GM12864 (cell line): ENCODE measurements around the gene UBE2L3.
"Not testable (repeated sequence)": the region's sequence is repeated elsewhere in the genome, so short reads cannot be mapped to it uniquely, and the experiment has no call there.

Source experiments
- DNase-seq: peaks from one replicate; pipeline ENCODE4 v3.0.0-alpha.2; 2011; ENCODE audit warnings: low read depth
- H3K4me3 ChIP-seq: 2 replicates; pipeline ENCODE4 v1.5.1; 2011; ENCODE audit warnings: mild to moderate bottlenecking, low read depth, low read length, control low read depth
- CTCF ChIP-seq: IDR thresholded peaks from 2 replicates; pipeline ENCODE4 v1.5.1; 2011; ENCODE audit warnings: low read depth, mild to moderate bottlenecking, moderate library complexity, low read length, control low read depth, inconsistent platforms; ENCODE audit errors: missing control alignments

UBE2L3 gene

GRCh38 chr22:21567456-21568346 lies at the start of gene UBE2L3:
Gene UBE2L3 (plus strand): TSS chr22:21567714. CDS start chr22:21567745, 31 bp downstream.
- peak; percentile 44 for DNase-seq
- peak within 1 kb of the TSS; percentile 96 for H3K4me3 ChIP-seq
- no peak for TF ChIP-seq CTCF

- not testable (repeated sequence) for DNase-seq, H3K4me3 ChIP-seq
Observed at GRCh38 chr22:21526705-21527500, 40.6 kb upstream of the UBE2L3 start.

GRCh38 chr22:21531525-21531924 lies 36.0 kb upstream of the UBE2L3 start:
- DNase-seq, result not testable (repeated sequence)

GRCh38 chr22:21532863-21533648 lies 34.5 kb upstream of the UBE2L3 start:
- DNase-seq, H3K4me3 ChIP-seq: not testable (repeated sequence)

More at GRCh38 chr22:21531525-21531924, 36.0 kb upstream of the UBE2L3 start:
- H3K4me3 ChIP-seq, result not testable (repeated sequence)

- not testable (repeated sequence) for H3K4me3 ChIP-seq, DNase-seq
Observed at GRCh38 chr22:21539862-21540261, 27.7 kb upstream of the UBE2L3 start.

- H3K4me3 ChIP-seq, DNase-seq: not testable (repeated sequence)
Observed at GRCh38 chr22:21544432-21545322, 22.8 kb upstream of the UBE2L3 start.

- not testable (repeated sequence) for DNase-seq, H3K4me3 ChIP-seq
Observed at GRCh38 chr22:21549558-21549957, 18.0 kb upstream of the UBE2L3 start.

GRCh38 chr22:21550008-21550677 lies 17.4 kb upstream of the UBE2L3 start:
- not testable (repeated sequence) for H3K4me3 ChIP-seq, DNase-seq

- not testable (repeated sequence) for H3K4me3 ChIP-seq, DNase-seq
Observed at GRCh38 chr22:21550678-21551047, 16.9 kb upstream of the UBE2L3 start.

GRCh38 chr22:21551361-21551760 lies 16.2 kb upstream of the UBE2L3 start, which contains the start of gene RIMBP3C:
Gene RIMBP3C (minus strand): TSS chr22:21551461. CDS start chr22:21550976, 485 bp downstream.
- DNase-seq, H3K4me3 ChIP-seq: not testable (repeated sequence)

- H3K4me3 ChIP-seq, DNase-seq: not testable (repeated sequence)
Observed at GRCh38 chr22:21559345-21560125, 8.0 kb upstream of the UBE2L3 start.

- DNase-seq, H3K4me3 ChIP-seq: not testable (repeated sequence)
Observed at GRCh38 chr22:21560657-21561056, 6.9 kb upstream of the UBE2L3 start.
